Activated naive CD8-positive, alpha-beta T cell treated with anti-CD3 and anti-CD28 coated beads, Interleukin-2, amount 50 U/mL, for 24 hours (primary cell): Measurements from ENCODE around the gene CST11.

Experiments
- ATAC-seq: fragments of 150-1000 bp; cut with Tn5 transposase; one replicate; pipeline ENCODE4 v1.10.0; 2021
- DNase-seq: peaks from one replicate; pipeline ENCODE4 v3.0.0; 2021
- H3K27ac Mint-ChIP-seq: one replicate; pipeline ENCODE4 v1.8.0; 2021; ENCODE audit warnings: mild to moderate bottlenecking, mixed read lengths
- H3K27me3 Mint-ChIP-seq: one replicate; pipeline ENCODE4 v1.8.0; 2021; ENCODE audit warnings: mixed read lengths
- H3K36me3 Mint-ChIP-seq: one replicate; pipeline ENCODE4 v1.8.0; 2021; ENCODE audit warnings: low read depth, mixed read lengths
- H3K4me1 Mint-ChIP-seq: one replicate; pipeline ENCODE4 v1.8.0; 2021; ENCODE audit warnings: mixed read lengths
- H3K4me3 Mint-ChIP-seq: one replicate; pipeline ENCODE4 v1.8.0; 2021; ENCODE audit warnings: mild to moderate bottlenecking, moderate library complexity, mixed read lengths
- H3K9me3 Mint-ChIP-seq: one replicate; pipeline ENCODE4 v1.8.0; 2021; ENCODE audit warnings: mixed read lengths

CST11 gene

DNA sequence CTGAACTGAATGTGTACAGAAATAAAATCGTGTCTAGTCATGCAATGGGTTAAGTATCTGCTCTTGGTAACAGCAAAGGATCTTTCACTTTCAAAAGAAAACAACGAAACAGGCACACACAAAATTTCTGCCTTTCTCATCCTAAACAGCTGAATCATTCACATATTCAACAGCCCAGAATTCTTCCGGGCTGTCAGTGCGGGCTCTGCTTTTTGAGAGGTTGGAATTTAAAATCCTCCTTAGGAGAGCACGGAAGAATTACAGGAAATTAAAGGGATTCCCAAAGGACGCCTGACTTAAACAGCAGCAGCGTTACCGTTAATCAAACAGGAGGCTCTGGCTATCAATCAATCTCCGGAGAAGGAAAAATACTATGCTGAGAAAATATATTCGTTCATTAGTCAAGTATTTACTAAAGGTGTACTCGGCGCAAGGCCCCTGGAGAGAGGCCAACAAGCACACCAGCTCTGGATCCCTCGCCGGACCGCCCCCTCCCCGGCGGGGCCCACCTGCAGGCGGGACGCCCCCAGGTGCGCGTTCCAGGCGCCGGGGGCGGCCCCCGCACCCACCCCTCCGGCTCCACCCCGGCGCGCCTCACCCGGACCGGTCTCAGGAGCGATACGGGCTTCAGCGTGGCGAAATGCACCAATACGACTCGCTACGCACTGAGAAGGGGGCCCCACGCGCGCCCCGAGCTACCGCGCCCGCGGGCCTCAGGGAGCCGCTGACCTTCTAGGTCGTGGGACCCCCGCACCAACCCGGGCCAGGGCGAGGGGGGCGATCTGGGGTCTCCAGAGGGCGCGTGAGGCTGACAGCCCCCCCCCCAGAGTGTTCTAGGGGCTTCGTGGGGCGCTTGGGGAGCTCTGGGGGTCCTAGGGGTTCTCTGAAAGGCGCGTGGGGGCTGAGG lies 32.4 kb downstream of the CST11 start:
- H3K27ac Mint-ChIP-seq, result peak overlapping the region; percentile 89
- no peaks in the 10 kb centered on the region for H3K36me3 Mint-ChIP-seq
- no peaks in the 10 kb centered on the region for H3K27me3 Mint-ChIP-seq
- H3K4me3 Mint-ChIP-seq, result peak overlapping the region; percentile 87
- no peaks in the 10 kb centered on the region for H3K9me3 Mint-ChIP-seq
- peaks cover 52% of the 10 kb centered on the region for H3K4me1 Mint-ChIP-seq
- ATAC-seq, result peak; percentile 15
- DNase-seq, result peak; percentile 59

DNA sequence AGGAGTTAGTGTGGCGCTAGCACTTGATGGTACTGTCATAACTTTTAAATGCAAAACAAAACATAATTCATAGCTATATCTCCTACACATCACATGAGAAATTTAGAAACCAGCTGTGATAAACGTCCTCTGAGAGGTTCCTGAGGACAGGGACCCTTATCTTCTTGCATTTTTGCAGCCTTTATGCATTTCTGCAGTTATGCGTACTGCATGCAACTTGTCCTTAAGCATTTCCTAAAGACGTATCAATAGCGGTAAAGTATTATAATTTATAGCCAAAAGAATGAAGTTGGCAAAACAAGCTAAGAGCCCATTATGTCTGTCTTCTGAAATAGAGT lies 33.0 kb downstream of the CST11 start:
- no peaks in the 10 kb centered on the region for H3K9me3 Mint-ChIP-seq
- ATAC-seq, result no peak
- H3K4me1 Mint-ChIP-seq, result peaks cover 55% of the 10 kb centered on the region
- H3K4me3 Mint-ChIP-seq, result peak overlapping the region; percentile 87
- peaks cover 3% of the 10 kb centered on the region for H3K36me3 Mint-ChIP-seq
- H3K27ac Mint-ChIP-seq, result peak overlapping the region; percentile 89
- DNase-seq, result no peak
- H3K27me3 Mint-ChIP-seq, result no peaks in the 10 kb centered on the region

DNA sequence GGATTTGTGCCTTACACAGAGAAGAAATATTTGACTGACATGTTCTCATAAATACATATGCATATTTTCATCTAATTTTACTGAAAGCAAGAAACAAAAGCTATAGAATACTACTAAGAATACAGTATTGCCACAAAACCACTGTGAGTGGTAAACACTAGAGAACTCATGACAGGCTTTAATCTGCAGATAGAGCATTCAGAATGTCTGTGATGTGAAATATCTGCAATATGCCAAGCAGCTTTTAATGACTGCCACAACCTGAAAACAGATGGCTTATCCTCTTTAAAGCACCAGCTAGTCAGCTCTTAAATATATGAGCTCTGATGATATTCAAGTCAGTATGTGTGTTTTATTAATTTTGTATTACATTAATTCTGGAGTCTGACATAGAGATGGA lies 34.8 kb downstream of the CST11 start:
- H3K27me3 Mint-ChIP-seq, result no peaks in the 10 kb centered on the region
- peaks cover 62% of the 10 kb centered on the region for H3K4me1 Mint-ChIP-seq
- peaks cover 3% of the 10 kb centered on the region for H3K36me3 Mint-ChIP-seq
- no peak for DNase-seq
- H3K4me3 Mint-ChIP-seq, result no peak overlapping the region
- ATAC-seq, result no peak
- no peaks in the 10 kb centered on the region for H3K9me3 Mint-ChIP-seq
- H3K27ac Mint-ChIP-seq, result no peak overlapping the region

DNA sequence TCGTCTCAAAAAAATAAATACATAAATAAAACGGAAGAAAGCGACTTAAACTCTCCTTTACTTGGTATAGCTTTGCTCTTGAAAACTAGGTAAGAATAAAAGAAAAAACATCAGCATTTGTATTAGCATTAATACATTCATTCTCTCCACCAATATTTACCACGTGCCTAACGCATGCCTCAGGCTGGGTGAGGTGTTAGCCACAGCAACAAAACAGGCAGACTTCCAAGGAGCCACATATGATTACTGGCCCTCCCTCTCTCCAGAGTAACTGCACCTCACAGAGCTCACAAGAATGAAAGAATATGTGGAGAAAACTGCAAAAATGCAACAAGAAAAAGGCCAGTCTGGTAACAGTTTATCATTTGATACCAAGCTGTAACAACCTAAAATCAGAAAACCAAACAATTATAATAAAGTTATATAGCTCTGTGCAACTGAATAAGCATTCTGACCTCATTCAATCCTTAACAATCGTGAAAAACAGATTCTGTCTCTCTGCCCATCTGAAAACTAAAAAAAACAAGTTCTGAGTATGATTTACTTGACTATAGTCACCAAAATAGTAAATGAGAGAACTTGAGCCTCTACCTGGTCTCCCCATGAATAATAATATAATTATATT lies 36.6 kb downstream of the CST11 start:
- DNase-seq, result no peak
- H3K27me3 Mint-ChIP-seq, result no peaks in the 10 kb centered on the region

DNA sequence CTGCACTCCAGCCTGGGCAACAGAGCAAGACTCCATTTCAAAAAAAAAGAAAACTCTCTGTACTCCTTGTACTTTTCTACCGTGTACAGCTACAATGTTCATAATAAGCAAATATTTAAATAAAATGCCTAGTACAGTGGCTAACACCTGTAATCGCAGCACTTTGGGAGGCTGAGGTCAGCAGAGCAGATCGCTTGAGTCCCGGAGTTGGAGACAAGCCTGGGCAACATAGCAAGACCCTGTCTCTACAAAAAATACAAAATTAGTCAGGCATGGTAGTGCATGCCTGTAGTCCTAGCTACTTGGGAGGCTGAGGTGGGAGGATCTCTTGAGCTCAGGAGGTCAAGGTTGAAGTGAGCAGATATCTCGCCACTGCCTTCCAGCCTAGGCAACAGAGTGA lies 37.1 kb downstream of the CST11 start:
- no peak for ATAC-seq
- H3K27ac Mint-ChIP-seq, result no peak overlapping the region
- H3K4me3 Mint-ChIP-seq, result no peak overlapping the region

More for the DNA sequence above, 36.6 kb downstream of the CST11 start:
- peaks cover 3% of the 10 kb centered on the region for H3K36me3 Mint-ChIP-seq
- no peak overlapping the region for H3K27ac Mint-ChIP-seq
- H3K9me3 Mint-ChIP-seq, result no peaks in the 10 kb centered on the region
- H3K4me3 Mint-ChIP-seq, result no peak overlapping the region
- peaks cover 60% of the 10 kb centered on the region for H3K4me1 Mint-ChIP-seq
- peak; percentile 55 for ATAC-seq

DNA sequence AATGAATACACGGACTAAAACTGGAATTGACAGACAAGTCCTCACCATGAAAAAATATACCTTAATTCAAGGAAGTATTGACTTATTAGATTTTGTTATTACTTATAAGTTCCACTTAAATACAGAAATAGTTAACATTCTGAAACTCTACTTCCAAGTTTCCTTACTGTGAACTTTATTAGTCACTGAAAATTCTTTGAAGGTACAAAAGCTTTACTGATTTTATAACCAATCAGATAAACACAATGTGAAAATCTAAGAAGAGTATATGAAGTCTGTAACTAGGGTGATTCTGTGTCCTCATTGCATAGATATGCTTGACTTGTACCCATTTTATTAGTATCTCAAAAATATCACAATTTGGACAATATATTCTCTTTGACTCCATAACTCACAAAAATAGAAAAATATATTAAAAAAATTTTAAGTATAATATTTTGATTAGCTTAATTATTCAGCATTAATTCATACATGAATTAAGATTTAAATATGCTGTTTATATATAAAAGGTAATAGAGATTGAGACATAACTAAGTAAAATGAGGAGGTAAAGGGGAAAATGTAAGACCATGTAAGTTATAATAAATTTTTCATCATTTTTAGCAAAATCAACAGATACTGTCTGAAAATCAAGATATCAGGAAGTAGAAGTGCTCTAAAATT lies 38.0 kb downstream of the CST11 start:
- Mint-ChIP-seq H3K27me3 (no peaks in the 10 kb centered on the region), H3K27ac (no peak overlapping the region), H3K4me3 (no peak overlapping the region), H3K36me3 (peaks cover 3% of the 10 kb centered on the region), H3K9me3 (no peaks in the 10 kb centered on the region), H3K4me1 (peaks cover 55% of the 10 kb centered on the region)
- ATAC-seq (no peak), DNase-seq (no peak)

More for the DNA sequence above, 37.1 kb downstream of the CST11 start:
- Mint-ChIP-seq H3K27me3 (no peaks in the 10 kb centered on the region), H3K36me3 (peaks cover 3% of the 10 kb centered on the region), H3K4me1 (peaks cover 60% of the 10 kb centered on the region), H3K9me3 (no peaks in the 10 kb centered on the region)
- DNase-seq, result no peak

DNA sequence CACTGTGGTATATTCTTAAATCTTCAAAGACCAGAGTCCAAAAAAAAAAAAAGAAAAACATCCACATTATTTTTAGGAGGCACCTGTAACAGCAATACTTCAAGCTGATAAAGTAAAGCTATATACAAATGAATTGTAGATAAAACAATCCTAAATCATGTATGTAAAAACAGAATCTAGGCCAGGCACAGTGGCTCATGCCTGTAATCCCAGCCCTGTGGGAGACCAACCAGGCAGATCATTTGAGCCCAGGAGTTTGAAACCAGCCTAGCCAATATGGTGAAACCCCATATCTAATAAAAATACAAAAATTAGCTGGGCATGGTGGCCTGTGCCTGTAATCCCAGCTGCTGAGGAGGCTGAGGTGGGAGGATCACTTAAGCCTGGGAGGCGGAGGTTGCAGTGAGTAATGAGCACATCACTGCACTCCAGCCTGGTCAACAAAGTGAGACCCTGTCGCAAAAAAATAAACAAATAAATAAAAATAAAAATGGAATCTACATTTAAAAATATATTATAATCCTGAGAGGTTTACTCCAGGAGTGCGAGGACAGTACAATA lies 38.7 kb downstream of the CST11 start:
- Mint-ChIP-seq H3K27me3 (no peaks in the 10 kb centered on the region), H3K27ac (no peak overlapping the region), H3K36me3 (peaks cover 3% of the 10 kb centered on the region), H3K9me3 (no peaks in the 10 kb centered on the region), H3K4me3 (no peak overlapping the region), H3K4me1 (peaks cover 50% of the 10 kb centered on the region)
- no peak for DNase-seq
- no peak for ATAC-seq

DNA sequence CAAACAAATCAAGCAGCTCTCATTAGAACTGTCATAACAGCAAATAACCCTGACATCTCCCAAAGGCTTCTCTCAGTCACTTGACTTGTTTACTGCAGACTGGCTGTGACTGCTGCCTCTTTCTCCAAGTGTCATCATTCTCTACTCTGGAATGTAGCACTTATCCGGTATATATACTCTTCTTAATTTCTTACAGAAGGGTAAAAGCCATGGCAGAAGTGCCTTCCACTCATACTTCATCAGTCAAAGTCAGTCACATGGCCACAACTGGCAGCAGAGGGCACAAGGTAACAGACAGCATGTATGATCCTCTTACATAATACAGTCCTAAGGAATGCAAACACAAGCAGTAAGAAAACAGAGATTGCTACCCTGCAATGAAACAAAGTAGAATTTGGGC lies 40.6 kb downstream of the CST11 start:
- Mint-ChIP-seq H3K4me3 (no peak overlapping the region), H3K9me3 (no peaks in the 10 kb centered on the region), H3K4me1 (peaks cover 54% of the 10 kb centered on the region), H3K27me3 (no peaks in the 10 kb centered on the region), H3K27ac (no peak overlapping the region), H3K36me3 (peaks cover 6% of the 10 kb centered on the region)
- DNase-seq (no peak), ATAC-seq (no peak)

DNA sequence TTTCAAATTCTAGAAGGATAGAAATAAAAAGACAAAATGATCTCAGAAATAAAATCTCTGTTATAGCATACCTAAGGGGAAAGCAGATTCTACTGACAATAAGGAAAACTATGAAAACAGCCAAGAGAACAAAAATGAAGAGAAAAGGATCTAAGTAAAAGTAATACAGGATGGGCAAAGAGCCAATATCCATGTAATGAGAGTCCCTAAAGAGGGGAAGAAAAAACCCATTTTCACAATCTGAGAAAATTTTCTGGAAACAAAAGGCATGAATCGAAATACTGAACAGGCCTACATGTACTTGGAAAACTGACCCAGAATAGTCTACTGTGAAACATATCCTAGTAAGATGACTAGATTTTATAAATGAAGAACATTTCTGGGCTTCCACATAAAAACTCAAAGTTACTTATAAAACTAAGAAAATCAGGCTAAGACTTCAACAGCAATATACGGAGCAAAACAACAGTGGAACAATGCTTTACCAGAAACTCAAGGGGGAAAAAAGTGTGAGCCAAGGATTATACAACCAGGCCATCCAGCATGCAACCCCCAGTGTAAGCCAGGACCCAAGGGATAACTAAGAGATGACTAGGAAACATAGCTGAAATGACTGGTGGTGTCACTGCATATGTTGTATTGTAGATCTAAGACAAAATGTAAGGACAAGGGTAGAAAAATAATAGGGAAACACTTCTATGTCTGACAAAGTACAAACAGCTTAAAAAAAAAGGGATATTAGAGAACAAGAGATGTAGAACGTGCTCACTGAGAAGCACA lies 41.6 kb downstream of the CST11 start:
- Mint-ChIP-seq H3K4me3 (no peak overlapping the region), H3K27ac (no peak overlapping the region), H3K27me3 (no peaks in the 10 kb centered on the region), H3K36me3 (peaks cover 6% of the 10 kb centered on the region), H3K4me1 (peaks cover 55% of the 10 kb centered on the region), H3K9me3 (no peaks in the 10 kb centered on the region)
- ATAC-seq, result no peak
- no peak for DNase-seq

DNA sequence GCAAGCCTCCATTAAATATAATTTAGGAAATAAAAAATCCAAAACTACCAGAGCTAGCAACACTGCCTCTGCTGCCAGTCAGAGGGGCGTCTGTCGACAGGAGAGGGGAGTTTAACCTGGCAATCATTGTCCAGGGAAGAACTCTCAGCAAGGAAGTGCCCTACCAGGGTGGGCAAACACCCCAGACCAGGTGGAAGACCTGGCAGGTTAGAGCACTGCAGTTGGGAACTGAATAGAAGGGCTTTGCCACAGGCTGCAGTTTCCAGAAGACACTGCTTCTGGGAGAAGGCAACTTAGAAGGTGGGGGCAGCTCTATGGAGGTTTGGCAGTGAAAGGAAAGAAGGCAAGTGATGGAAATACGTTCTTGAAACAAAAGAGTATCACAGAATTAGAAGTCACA lies 42.9 kb downstream of the CST11 start:
- Mint-ChIP-seq H3K9me3 (no peaks in the 10 kb centered on the region), H3K36me3 (peaks cover 4% of the 10 kb centered on the region), H3K27me3 (no peaks in the 10 kb centered on the region), H3K4me3 (no peak overlapping the region), H3K27ac (no peak overlapping the region), H3K4me1 (peaks cover 50% of the 10 kb centered on the region)
- DNase-seq (no peak), ATAC-seq (no peak)

DNA sequence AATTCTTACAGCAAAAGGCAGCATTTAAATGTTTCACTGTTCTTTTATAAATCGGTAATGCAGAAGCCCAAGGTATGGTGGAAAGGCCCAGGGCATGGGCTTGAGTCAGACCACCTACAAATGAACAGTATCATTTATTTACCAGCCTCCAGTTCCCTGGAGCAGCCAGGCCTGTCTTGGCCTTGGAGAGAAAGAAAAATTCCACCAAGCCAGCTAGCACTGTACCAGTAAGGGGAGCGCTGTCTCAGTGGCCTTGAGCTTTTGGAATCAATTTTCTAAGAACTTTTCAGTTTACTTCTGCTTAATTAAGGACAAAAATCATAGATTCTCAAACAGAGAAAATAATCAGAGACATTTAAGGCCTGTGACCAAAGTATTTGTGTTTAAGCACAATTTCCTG lies 43.7 kb downstream of the CST11 start:
- H3K27me3 Mint-ChIP-seq, result no peaks in the 10 kb centered on the region
- no peak for DNase-seq

DNA sequence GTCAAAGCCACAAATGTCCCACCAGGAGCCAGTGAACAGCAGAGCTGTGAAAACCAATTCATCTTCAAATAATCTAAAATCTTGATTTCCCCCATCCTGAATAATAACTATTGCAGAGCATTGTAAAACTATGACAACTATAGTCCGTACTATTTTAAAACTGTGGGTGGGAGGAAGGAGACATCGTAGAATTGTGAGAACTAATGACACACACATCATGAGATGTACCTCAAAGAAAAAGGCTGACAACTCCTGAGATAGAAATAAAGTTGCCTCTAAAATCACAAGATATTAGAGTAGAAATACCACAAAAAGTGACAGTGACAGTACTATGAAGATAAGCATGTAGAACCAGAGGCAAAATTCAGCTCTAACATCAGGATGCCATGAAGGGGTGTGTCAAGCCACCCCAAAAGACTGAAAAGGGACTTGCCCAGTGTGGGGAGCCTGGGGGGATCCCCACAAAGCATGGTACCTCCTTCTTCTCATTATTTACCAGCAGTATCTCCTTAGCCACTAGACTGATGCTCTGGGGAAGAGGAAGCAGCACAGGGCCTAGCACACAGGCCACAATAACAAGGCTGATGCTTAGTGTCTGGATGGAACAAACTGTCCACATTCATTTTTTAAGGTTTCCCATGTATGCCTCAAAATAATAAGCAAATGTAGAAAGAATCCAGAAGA lies 44.8 kb downstream of the CST11 start:
- DNase-seq, result peak; percentile 11
- Mint-ChIP-seq H3K9me3 (no peaks in the 10 kb centered on the region), H3K27me3 (no peaks in the 10 kb centered on the region), H3K36me3 (peaks cover 5% of the 10 kb centered on the region), H3K4me1 (peaks cover 41% of the 10 kb centered on the region), H3K27ac (peak overlapping the region; percentile 66), H3K4me3 (peak overlapping the region; percentile 35)
- peak; percentile 91 for ATAC-seq

More for the DNA sequence above, 43.7 kb downstream of the CST11 start:
- peaks cover 4% of the 10 kb centered on the region for H3K36me3 Mint-ChIP-seq
- H3K27ac Mint-ChIP-seq, result no peak overlapping the region
- H3K4me3 Mint-ChIP-seq, result no peak overlapping the region
- H3K9me3 Mint-ChIP-seq, result no peaks in the 10 kb centered on the region
- peaks cover 49% of the 10 kb centered on the region for H3K4me1 Mint-ChIP-seq
- no peak for ATAC-seq

DNA sequence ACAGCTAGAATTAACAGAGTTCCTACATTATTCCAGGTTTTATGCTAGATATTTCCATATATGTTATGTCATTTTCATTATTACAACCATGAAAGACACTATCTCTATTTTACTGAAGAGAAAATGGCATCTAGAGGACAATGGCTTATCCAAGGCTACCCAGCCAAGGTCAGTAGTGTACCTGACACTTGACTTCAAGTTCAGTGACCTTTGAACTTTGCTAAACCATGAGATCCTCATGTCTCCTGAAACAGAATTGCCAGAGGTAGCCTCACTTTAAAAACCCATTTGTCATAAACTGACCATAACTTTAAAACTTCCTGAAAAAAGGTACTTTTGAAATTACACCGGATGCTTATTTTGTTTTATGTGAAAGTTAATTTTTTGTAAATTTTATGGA lies 45.8 kb downstream of the CST11 start:
- ATAC-seq, result no peak
- Mint-ChIP-seq H3K4me3 (no peak overlapping the region), H3K9me3 (no peaks in the 10 kb centered on the region), H3K4me1 (peaks cover 46% of the 10 kb centered on the region), H3K27ac (no peak overlapping the region), H3K36me3 (peaks cover 12% of the 10 kb centered on the region), H3K27me3 (no peaks in the 10 kb centered on the region)
- DNase-seq, result no peak

DNA sequence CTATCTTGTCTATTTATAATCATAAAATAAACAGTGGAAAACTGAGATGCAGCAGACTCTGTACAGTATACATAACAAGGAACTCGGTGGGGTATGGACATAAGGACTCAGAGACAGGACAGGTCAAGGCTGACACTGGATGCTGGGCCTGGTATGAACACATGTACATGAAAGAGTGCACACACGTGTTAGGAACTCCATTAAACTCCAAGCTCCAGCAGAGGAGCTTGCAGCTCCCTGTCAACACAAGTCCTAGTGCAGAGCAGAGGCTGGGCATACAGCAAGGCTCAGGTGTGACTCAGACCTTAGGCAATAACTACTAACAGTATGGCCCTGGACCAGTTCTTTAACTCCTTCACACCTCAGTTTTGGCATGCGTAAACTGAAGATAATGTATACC lies 48.5 kb downstream of the CST11 start:
- Mint-ChIP-seq H3K36me3 (peaks cover 18% of the 10 kb centered on the region), H3K27ac (no peak overlapping the region), H3K4me3 (no peak overlapping the region), H3K27me3 (no peaks in the 10 kb centered on the region), H3K4me1 (peaks cover 62% of the 10 kb centered on the region), H3K9me3 (no peaks in the 10 kb centered on the region)
- no peak for ATAC-seq
- no peak for DNase-seq
